CD4-positive, alpha-beta T cell treated with Interleukin-6 at 100 ng/mL for 8 hours (primary cell): ENCODE results near the gene MYO1D.

ENCODE experiments used
- DNase-seq: peaks from one replicate; pipeline ENCODE4 v3.0.0-alpha.2; 2020; ENCODE audit warnings: mixed read lengths, low spot score

Gene MYO1D

DNA sequence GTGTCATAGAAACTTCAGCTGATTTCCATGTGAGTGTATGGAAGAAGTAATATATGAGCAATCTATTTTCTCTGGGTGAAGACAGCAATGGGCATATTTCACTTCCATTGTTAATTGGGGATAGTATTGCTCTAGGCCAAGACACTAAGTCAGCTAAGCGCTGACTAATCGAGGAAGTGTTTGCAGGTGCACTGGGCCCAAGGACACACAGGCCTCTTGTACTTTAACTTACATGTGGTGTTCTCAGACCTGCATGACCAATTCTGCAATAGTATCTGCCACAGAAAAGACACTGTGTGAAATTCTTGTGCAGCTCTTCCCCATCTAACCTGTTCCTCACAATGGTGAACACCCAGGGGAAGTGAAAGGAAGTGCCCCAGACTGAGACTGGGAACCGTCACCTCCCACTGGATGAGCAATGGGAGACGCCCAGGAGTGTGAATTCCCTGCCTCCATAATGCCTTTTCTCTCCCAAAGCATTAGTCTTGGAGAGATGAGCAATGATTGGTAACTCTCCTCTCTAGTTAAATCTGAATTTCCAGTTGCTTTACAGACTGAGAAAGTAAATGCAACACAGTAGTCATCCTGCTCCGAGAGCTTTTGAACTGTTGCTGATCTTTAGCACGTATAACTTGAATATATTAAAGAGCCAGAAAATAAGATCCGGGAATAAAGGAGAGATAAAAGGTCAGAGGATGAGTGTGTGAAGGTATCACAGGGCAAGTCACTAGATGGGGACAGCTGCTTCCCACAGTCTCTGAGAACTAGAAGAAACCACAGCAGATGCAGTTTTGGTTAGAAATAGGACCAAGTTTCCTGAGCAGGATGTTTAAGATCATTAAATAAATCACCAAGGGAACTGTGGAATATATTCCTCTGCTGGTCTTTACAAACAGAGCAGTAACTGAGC is 307.5 kb downstream of the MYO1D start:
- no peak for DNase-seq

DNA sequence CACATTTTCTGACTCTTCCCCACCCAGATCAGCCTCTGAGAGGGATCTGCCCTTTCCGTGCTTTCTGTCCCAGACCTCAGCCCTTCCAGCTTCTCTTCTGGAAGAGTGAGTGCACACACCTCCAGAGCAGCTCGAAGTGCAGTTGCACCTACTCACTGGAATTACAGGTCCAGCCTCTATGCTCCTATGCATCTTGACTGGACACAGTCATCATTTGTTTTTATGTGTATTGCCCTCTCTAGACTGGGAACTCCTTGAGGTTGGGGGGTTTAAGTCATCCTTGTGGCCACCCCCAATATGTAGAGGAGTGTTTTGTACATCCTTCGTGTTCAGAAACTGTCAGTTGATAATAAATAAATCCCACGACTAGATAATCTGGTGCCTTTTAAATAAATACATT is 308.2 kb downstream of the MYO1D start:
- no peak for DNase-seq

DNA sequence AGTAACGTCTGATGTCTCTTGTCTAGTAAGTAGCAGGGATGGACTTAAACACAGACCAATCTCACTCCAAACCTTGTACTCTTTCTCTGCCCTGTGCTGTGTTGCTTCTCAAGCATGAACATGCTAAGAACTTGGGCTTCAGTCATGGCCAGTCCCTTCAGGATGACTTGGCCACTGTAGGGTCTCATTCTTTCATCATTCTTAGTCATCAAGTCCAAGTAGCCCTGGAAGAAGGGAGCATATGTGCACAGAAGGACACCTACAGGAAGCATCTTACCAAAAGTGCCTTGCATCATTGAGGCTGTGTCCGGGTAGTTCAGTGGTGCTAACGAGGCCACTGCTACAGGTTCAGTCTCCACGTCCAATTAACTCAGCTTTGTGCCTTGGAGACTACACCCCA is 309.4 kb downstream of the MYO1D start:
- DNase-seq = no peak

DNA sequence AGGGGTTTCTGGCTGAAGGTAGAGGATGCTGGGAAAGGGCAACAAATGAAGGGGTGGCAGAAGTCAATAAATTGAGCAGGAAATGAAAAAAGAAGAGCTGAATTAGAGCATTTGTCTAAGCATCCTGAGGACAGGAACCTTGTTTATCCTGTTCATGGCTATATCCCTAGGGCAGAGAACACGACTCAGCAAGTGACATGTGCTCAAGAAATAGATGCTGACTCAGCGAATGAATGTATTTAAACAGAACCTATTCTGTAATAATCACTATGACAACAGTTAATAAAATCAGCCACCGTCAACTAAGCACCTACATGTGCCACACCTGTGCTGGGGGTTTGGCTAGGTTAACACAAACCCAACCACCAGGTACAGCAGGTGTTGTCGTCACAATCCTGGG is 309.8 kb downstream of the MYO1D start:
- DNase-seq = no peak

DNA sequence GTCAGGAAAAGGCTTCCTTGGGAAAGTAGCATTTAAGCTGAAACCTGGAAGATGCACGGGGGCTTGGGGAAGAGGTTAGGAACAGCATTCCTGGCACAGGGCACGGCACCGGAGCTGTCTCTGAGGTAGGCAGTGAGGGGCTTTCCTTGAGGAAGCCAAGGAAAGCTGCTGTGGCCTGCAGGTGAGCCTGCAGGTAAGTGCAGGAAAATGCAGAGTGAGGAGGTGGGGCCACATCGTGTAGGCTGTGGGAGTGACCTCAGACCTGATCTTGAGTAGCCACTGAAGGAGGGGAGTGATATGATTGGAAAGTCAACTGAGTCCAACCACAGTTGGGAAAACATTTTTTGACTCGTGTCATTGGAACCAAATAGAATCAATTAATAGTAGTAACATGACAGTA is 310.6 kb downstream of the MYO1D start:
- DNase-seq = no peak

DNA sequence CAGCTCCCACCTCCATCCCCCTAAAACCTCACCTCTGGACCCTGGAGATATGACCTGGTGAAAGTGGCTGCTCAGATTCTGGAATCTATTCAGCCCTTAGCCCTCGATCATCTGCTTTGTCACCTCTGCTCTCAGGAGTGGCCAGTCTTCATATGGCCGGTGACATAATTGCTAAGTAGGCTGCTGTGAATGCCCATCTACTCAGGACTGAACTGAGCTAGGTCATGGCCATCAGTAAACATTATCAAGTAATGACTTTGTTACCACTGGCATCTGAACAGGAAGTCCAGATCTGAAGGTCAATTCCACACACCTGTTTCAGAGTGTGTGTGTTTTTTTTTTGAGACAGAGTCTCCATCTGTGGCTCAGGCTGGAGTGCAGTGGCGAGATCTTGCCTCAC is 311.5 kb downstream of the MYO1D start:
- no peak for DNase-seq

DNA sequence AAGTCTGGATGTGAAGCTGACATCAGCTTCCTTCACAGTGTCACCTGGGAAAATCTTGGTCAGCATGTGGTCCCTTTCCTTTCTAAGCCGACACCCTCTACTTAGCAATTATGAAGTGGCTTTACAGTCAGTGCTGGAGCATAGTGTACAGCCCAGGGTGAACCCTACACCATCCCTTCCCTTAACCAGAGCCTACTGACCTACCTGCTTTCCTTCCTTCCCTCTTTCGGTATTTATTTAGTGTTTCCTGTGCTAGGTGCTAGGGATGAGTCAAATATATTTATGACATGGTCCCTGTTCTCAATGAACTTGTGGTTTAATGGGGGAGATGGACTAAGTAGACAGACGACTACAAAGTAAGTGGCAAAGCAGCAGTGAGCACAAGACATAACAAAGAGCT is 312.6 kb downstream of the MYO1D start:
- no peak for DNase-seq

DNA sequence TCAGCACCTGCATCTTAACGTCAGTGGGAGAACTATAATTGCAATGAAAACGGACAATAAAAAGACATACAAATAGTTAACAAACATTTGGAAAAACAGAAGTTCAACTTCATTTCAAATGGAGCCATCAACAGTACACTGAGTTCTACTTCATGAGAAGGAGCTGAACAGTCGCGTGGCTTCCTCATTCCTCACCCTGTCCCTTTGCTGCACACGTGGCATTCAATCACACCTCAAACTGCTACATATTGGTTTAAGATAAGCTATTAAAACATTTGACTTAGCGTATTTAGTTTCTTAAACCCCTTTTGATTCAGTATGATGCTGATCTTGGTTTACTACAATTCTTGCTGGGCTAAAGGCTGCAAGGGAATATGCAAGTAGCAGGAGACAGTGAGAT is 313.3 kb downstream of the MYO1D start:
- no peak for DNase-seq

DNA sequence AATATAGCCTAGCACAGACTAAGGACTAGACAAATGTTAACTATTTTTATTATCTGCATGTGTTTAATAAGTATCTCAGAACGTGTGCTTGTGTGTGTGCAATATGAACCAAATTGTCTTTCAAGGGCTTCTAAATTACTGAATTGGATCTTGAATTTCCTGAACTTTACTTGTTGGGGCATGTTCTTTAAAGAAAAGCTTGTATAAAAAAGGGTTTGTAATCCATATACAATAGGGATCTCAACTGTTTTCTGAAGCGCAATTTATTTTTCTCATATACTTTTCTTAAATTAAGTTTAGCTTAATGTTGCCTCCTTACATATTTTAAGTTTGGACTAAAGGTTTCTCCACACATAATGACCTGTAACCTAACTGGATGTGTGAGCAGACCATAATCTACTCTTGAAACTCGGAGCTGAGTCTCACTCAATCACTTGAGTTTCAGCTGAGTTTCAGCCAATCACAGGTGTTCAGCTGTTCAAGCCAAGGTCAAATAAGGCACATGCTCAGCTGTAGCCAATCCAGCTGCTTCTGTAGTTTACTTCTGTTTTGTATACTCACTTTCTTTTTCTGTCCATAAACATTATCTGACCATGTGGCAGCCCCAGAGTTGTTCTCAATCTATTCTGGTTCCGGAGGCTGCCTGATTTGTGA is 317.8 kb downstream of the MYO1D start:
- DNase-seq = no peak

DNA sequence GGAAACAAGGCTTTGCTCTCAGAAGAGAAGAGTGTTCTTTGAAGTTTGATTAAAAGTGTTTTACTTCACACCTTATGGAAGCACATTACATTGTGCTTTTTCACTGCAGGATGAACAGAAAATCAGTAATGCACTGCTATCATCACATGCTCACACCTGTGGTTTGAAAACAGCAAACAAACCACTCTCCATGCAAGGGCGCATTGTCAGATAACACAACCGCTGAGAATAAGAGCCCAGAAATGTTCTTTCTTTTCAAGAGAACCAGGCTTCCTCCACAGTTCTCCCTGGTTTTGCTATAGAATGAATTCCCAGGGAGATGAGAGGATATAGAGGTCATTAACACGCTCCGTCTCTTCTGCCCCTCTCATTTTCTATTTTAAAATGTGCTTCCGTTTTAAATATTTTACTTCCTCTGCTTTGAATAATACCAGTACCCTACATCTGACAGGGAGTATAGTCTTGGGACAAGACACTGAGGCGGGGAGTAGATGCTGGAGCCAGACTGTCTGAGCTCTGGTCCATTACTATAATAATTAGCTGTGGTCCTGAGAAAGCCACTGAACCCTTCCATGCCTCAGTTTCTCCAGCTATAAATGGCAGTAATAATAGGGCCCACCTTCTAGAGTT is 318.5 kb downstream of the MYO1D start:
- no peak for DNase-seq

DNA sequence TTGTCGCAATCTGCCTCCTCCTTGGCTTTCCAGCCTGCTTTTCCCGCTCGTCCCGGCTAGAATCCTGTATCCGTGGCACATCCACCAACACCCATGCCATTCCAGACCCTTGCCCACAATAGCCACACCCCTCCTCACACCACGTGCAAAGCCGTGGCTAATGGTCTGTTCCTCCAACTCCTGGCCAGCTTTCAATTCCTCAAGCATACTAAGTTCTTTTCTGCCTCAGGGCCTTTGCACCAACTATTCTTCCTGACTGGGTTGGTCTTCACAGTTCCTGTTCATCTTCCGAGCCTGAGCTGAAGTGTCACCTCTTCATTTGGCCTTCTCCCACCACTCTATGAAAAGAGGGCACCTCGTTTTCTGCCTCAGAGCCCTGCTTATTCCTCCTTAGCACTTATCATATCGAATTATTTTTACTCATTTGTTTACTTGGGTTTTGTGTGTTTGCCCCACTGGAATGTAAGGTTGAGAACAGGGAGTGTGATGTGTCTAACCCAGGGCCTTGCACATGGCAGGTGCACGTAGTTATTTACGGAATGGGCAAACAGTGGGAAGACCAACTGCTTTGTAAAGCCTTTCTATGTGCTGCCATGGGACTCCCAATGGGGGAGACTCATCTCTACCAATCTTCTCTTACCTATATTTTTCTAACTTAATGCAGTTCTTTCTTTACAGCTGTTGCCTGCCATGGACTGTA is 321.2 kb downstream of the MYO1D start:
- DNase-seq = no peak

DNA sequence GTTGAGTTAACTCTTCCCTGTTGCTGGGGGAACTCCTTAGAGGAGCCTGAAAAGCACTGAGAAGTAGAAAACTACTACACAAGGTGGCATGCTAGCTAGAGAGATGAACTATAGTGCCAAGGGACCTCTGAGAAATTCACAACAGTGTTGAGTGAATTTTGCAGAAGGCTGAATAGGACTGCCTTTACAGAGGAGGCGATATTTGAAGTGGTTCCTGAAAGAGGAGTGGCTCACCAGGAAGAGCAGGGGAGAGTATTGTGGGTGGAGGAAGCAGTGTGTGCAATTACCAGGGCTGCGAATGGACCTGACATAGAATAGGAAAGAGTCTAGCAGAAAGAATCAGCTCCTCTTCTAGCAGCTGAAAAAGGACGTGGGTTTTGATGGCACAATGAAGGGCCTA is 323.8 kb downstream of the MYO1D start:
- DNase-seq = no peak

DNA sequence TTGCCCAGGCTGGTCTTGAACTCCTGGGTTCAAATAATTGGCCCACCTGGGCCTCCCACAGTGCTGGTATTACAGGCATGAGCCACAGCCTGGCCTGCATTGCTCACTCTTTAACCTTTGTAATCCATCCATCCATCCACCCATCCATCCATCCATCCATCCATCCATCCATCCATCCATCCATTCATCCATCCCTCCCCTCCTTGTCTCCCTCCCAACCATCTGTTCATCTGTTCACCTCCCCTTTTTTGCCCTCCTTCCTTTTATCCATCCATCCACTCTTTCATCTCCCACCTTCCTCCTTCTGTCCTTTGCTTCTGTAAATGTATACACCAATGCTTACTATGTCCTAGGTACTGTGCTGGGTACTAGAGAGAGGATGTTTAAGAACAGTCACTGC is 324.6 kb downstream of the MYO1D start:
- no peak for DNase-seq

DNA sequence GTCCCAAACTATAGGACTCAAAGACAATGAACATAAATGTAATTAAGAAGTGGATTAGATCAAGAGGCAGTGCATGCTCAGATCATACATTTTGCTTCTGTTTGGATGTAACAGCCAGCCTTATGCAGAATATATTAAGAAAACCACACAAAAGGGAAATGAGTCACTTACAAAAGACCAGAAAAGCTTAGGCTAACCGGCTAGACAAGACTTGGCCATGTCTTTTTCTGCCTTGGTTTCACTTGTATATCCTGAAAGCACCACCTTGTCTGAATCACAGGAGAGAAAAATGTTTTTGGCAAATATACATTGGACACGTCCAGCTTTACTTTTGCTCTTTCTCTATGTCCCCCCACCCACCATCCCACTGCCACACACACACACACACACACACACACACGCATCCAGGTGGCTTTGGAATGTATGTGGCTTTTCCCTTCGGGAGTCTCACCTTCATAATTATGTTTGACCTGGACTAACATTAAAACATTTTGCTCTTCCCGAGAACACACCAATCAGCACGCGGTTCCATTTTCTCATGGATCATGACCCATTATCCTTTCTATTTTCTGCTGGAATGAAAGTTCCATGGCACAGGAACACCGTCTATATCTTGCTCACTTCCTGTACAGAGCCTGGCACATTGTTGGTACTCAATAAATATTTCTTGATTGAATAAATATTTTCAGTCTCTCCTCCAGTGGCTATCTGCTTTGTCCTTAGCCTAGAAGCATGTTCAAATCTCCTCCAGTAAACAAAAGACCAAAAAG is 325.6 kb downstream of the MYO1D start:
- peak; percentile 27 for DNase-seq

DNA sequence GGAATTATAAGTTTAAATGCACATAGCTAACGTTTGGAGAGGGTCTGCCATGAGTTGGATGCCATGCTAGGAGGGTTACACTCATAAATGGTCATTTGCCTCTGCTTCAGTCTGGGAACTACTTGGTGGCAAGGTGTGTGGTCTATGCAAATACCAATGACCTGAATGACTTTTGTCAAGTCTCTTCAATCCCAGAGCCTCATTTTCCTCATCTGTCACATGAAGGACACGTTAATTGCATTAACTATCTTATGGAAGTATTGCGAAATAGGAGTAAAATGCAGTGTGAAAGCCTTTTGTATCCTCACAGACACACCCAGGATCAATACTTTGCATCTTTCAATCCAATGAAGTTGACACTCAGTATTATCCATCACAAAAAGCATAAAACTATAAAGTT is 327.4 kb downstream of the MYO1D start:
- DNase-seq = no peak

DNA sequence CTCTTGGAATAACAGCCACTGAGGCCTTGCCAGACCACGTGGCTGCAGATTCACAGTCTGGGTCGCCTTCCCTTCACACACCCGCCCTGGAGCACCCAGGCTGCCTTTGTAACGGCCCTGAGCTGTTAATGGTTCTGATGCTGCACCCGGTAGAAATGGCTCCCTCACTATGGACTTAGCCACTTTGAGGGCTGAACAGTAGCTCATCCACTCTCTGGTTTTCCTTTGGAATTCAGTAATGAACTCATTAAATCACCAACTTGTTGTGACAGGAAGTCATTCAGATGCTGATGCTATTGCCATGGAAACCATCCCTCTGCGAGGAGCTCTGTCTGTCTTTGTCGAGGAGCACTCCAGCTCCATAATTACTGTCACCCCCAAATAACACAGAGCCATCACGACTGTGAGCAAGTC is 330.9 kb downstream of the MYO1D start:
- DNase-seq = no peak

DNA sequence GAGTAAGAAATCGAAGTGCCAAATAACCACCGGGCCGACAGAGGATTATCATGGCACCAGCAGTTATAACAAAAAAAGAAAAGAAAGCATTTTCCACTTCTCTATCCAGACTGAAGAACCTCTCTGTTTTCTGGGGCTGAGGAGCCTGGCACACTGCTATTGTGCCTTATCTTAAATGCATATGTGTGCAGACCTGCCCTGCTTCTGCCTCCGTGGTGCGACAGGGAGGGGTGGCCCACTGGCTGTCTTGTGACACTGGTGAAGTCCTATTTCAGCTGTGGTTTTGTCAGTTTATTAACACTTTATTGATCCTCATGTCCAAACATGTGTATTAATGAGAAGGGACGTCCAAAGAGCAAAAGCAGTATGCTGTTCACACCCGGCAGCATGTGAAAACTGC is 334.7 kb downstream of the MYO1D start:
- no peak for DNase-seq

DNA sequence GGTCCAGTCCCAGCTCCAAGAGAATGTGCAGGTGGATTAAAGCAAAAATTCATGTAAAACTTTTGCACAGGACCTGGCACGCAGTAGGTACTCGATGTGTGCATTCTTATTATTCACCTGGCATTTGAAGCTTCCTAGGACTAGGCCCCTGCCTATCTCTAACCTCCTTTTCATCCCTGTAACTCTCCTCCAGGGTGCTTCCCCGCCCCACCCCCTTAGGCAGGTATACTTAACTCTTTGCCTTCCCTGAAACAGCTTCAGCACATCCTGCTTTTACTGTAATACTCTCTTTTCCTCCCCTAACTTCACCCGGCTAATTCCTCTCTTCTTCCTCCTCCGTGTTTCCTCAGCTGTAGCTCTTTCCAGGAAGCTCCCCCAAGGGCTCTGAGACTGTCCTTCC is 335.3 kb downstream of the MYO1D start:
- DNase-seq = no peak

DNA sequence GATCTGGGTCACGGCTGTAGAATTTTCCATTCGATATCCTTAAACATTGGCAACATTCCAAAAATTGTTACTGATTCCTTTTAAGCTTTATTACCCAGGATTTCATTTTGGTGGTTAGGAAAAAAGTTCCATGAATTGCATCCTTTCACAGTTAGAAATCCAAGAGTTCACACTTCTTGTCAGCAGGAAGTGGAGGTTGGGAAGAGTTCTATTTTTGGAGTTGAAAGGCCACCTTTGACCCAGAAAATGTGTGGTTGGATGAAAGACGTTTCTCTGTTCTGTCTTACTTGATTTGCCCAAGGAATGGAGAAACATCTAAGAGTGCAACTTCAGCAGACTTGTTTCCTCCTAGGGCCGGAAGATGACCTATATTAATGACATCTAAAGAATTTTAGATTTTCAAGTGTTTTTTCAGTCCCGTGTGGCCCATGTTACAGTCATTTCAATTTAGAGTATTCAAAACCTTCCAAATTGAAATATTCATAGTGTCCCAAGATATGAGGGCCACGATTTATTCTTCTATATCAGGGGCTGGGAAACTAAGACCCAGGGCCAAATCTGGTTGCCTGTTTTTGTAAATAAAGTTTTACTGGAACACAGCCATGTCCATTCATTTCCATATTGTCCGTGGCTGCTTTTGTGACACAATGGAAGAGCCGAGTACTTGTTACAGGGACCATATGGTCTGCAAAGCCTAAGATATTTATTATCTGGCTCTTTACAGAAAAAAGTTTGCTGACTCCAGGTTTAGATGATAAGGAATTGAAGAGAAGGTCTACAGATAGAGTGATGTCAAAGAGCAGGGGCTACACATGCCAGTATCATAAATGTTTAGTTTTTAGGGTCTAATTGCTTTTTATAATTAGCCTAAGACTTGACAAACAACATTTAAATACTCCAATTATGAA is 339.9 kb downstream of the MYO1D start:
- DNase-seq = no peak

DNA sequence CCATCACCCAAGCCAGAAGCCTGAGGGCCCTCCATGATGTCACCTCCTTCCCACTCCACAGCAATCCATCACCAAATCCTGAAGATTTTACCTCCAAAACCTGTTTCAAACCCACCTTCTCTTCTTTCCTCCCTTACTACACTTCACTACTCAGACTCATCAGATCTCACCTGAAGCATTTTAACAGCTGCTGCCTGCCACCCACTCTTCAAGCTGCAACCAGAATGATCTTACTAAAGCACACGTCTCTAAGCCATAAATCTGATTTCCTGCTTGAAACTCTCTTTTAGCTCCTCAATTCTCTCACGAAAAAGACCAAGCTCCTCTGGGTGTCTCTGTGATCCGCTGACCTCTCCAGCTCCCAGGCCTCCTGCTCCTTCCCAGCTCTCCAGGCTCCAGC is 343.6 kb downstream of the MYO1D start:
- DNase-seq = no peak

DNA sequence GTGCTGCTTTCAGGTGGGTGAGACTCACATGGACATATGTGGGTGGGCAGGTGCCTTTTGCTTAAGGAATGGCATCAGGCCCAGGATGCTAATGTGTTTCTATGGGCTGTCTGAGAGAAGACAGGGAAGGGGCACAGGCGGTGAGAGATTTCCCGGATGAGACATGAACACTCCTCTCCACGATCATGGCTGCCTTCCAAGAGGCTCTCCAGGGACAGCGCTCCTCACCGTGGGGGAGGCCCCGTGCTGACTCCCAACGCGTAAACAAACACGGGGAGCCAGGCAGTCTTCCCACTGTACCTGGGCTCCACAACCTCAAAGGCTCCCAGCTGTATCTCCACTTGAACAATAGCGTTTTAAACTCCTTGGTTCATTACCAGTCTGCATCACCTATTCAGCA is 347.3 kb downstream of the MYO1D start:
- DNase-seq = no peak
